GM21529 (cell line): ENCODE results near the gene RACK1.

Experiments
- ATAC-seq: cut with Tn5 transposase; IDR thresholded peaks from one replicate; pipeline ENCODE4 v1.9.1; 2021; ENCODE audit not compliant: unreplicated experiment

RACK1 gene

DNA sequence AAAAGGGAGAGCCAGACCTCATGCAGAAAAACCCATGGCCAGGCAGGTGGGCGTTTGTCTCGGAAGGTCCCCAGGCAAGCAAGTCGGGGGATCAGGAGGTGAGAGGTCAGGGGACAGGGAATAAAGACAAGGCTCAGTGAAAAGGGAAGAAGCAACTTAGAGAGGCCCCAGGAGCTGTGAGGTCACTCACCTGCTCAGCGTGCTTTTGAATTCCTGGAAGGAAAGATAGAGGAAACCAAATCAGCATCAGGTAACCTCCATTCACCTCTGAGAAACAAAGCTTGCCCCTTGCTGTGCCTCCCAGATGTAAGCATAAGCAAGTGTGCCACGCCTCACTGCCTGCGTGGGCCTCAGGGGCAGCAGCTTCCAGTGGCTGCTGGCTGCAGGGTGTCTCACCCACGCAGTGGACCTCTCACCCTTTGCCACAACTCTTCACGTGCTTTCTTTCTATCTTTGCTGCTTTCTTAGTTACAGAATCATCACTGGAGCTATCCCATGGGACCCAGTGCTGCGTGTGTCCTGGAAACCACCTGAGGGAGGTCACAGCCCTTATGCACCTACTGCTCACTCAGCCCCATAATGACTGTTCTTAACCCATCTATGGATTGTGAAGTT, 44.7 kb downstream of the RACK1 start:
- ATAC-seq = peak; percentile 76

- ATAC-seq = no peak
These were observed 45.5 kb downstream of the RACK1 start for GRCh38 chr5:181198106-181198685.

- ATAC-seq = no peak
These were observed 46.3 kb downstream of the RACK1 start for GRCh38 chr5:181197326-181197951.

GRCh38 chr5:181195249-181195761, 48.4 kb downstream of the RACK1 start:
- ATAC-seq = no peak

DNA sequence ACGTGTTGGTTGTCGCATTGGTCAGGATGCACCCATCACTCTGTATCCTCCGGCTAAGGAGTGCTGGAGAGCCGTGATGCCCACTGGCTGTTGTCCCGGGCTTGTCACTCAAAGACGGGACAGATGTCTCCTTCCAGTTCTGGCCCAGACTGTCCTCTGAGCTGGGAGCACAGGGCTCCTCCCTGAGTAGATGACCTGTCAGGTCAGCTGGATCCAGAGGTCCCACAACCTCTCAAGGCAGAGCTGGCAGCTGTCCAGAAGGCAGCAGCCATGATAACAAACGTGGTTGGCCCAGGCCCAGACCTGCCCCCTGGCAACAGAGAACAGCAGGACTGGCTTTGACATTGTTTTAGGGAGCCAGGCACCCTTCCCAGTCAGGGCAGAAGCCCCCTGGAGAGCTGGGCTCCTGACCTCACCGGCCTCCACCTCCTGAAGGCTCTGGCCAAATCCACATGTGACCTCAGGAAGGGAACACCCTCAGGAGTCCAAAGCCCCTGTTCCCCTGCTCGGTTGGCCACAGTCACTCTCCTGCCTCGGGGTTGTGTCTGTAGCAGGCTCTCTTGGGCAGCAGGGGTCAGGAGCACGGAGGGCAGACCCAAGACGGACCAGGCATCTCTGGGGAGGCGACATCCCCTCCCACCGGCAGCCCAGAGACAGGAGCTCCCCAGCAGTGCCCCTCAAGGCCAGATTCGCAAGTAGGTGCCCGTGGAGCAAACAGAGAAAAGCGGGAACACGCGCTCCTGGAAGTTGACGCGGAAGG, 49.0 kb downstream of the RACK1 start:
- no peak for ATAC-seq

- ATAC-seq = no peak
These were observed 50.0 kb downstream of the RACK1 start for GRCh38 chr5:181193656-181194055.

GRCh38 chr5:181192337-181193046, 51.2 kb downstream of the RACK1 start:
- ATAC-seq = no peak

GRCh38 chr5:181191526-181192336, 52.0 kb downstream of the RACK1 start:
- ATAC-seq = peak; percentile 60

- peak; percentile 5 for ATAC-seq
These were observed 52.8 kb downstream of the RACK1 start for GRCh38 chr5:181190711-181191525.

DNA sequence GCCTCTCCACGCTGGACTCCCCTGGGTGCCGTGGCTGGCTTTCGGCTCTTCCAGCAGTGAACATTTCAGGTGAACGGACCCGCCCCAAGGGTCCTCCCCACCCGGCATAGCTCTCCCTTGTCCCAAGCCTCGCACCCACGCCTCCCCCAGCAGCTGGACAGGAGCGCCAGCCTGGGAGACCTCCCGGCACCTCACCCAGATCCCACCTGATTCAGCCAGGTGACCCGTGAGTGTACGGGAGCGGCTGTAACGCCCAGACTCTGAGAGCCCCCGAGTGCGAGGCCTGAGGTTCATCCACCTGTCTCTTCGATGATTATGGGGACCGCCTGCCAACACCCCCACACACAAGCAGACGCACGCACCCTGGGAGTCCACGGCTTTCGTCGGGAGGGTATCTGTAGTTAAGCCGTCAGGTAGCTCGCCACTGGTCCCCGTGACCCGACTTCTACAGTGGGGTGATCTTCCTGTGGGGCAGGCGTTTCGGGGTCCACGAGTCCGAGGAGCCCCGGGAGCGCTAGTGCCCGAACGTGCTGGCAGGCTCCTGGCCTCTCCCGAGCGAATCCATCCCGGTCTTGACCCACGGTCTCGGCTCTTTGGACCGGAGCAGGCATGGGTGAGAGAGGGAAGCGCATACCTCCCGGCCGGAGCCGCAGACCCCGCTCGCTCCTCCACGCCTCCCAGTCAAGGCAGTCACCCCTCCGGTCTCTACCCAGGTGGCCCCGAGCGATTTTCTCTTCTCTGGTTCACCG, 53.6 kb downstream of the RACK1 start:
- ATAC-seq = no peak

GRCh38 chr5:181189363-181189961, 54.2 kb downstream of the RACK1 start:
- ATAC-seq = no peak

DNA sequence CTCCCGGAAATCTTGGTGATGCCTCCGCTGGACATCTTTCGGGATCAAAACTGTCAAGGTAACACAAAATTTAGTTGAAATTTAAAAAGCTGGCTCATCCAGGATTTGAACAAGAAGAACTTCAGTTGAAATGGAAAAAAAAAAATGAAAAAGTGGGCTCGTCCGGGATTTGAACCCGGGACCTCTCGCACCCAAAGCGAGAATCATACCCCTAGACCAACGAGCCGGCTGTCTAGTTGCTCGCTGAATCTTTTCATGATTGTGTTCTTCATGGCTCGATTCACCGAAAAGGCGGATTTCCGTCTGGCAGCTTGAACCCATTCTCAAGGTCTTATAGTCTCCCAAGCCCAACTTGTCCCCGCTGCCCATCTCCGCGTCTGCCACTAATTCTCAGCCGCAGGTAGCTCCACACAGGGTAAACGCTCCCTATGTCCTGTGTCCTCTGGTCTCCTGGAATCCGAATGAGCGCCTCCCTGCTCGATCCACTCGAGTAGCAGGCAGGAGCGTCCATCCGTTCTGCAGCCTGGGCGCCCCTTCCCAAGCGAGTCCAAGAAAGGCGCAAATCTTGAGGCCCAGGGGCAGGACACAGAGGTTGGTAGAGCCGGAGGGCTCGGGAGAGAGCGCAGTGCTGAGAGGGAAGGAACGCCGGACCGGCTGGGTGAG, 54.9 kb downstream of the RACK1 start:
- ATAC-seq = no peak

DNA sequence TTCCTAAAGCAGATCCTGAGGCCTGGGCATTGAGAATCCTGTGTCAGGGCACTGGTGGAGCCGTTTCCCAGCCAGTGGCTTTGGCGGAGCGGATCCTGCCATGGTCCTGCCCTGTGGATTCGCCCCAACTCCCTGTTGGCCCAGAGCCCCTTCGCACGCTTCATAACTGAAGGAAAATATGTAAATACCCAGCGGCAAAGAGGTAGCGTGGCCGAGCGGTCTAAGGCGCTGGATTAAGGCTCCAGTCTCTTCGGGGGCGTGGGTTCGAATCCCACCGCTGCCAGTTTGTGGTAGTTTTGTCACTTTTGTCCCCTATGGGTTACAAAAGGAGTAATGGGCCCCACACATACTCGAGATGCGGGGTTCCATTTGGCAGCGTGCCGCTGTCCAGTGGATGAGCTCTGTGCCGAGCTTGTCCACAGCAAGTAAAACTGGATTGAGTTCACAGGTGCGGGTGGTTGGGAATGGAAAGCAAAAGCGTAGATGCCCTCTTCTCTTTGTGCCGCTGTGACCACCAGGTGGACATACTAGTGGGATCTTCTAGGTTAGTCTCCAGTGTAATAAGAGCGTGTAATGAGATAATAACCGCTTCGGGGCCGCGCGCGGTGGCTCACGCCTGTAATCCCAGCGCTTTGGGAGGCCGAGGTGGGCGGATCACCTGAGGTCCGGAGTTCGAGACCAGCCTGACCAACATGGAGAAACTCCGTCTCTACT, 56.0 kb downstream of the RACK1 start:
- ATAC-seq = no peak

GRCh38 chr5:181186986-181187499, 56.7 kb downstream of the RACK1 start:
- no peak for ATAC-seq
